ENCODE results near the gene SPR.

The SPR gene

DNA sequence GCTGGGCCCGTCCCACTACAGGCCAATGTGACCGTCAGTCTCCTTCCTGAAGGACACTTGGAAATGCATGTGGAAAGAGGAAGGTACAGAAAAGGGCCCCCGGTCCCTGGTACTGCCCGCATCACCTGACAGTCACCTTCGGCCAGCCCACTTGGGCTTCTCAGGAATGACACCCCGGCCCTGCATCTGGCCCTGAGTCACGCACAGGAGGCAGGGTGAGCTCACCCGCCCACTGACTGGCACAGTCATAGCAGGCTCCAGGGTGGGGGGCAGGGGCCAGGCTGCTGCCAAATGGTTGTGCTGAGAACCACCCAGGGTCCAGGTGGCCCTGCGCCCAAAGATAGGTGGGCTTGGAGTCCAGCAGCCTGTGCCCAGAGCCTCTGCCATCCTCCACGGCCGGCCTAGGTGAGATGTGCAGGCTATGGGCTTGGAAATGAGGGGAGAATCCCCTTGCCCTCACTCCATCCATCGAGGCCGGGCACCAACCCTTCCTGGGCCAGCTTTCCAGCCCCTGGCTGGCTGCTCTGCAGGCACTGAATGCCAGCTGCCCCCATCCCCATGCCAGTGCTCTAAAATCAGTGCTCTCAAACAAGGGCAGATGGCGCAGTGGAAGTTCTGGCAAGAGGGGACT, 44.2 kb downstream of the SPR start:
- DNase-seq (ENCODE audit: low read depth in 3 of 3) = no peak

GRCh38 chr2:72932045-72932740, 45.0 kb downstream of the SPR start:
- DNase-seq (ENCODE audit: low read depth in 3 of 3) = no peak

- DNase-seq (ENCODE audit: low read depth in 3 of 3) = no peak
These were observed 45.6 kb downstream of the SPR start for GRCh38 chr2:72932805-72933204.

GRCh38 chr2:72933207-72933606, 46.0 kb downstream of the SPR start:
- no peak for DNase-seq (ENCODE audit: low read depth in 3 of 3)

GRCh38 chr2:72933646-72934151, 46.5 kb downstream of the SPR start:
- DNase-seq (ENCODE audit: low read depth in 3 of 3) = no peak

- no peak for DNase-seq (ENCODE audit: low read depth in 3 of 3)
These were observed 47.7 kb downstream of the SPR start for GRCh38 chr2:72934683-72935610.

- no peak for DNase-seq (ENCODE audit: low read depth in 3 of 3)
These were observed 48.4 kb downstream of the SPR start for GRCh38 chr2:72935611-72935957.

DNA sequence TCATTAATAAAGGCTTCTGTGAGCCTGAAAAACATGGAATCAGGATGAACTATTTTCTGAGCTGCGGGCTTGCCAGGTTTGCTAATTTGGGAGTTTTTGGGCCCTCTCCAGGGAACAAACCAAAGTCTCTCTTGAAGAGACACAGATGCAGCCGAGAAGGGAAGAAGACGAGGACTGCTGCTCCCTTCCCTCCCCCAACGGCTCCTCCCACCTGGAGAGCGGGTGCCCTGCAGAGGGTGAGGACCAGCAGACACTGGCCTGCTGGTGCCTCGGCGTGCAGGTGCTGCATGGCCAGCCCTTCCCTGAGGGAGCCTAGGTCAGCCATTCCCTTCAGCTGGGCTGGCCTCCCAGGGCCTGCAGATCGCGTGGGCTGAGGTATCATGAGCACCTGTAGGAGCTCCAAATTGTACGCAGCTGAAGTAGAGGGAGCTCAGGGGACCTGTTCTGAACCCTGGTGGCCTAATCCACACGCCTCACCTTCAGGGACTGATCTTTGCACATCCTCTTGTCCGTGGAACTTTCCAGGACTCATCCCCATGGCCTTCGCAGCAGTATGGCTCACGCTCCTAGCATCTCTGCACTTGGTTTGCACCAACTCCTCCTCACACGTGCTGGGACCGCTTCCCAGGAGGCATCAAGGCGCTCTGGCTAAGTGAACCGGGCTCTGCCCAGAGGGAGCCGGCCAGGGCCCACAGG, 49.6 kb downstream of the SPR start:
- DNase-seq (ENCODE audit: low read depth in 3 of 3) = no peak

GRCh38 chr2:72937356-72937669, 50.1 kb downstream of the SPR start:
- no peak for DNase-seq (ENCODE audit: low read depth in 3 of 3)

DNA sequence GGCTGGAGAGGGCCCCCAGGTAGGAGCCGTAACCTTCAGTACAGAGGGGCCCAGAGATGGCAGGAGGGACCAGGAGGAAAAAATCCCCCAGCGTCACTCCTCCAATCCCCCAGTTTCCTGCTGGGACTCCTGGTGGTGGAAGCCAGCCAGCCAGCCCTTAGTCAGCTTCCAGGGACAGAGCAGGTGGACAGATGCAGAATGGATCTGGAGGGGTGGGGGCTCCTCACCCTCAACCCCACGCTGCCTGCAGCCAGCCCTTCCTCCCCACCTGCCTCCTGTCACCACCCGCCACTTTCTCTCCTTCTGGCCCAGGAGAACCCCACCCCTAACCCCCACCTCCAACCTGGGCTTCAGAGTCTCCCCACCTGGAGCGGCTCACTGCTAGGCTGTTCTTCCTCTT, 51.2 kb downstream of the SPR start:
- no peak for DNase-seq (ENCODE audit: low read depth in 3 of 3)

- DNase-seq (ENCODE audit: low read depth in 3 of 3) = no peak
These were observed 53.2 kb downstream of the SPR start for GRCh38 chr2:72940361-72940760.

DNA sequence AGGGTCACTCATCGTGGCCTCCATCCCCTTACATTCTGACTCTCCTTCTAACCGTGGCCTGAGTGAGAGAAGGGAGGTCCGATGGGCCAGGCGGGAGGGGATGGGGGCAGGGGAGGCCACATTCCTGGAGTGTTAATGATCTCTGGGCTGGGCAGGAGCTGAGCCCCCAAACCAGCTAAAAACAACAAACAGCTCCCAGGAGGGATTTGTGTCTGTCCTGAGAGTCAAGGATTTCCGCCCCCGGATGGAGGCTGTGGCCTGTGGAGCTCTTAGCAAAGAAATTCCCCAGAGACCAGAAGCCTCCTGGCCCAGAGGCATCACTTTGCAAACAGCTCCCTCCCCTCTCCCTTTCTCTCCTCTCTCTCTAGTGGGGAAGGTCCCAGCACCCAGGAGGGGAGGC, 53.6 kb downstream of the SPR start:
- DNase-seq (ENCODE audit: low read depth in 3 of 3) = no peak
